HG03342 (cell line): ENCODE results near the gene CELF6.
A peak's percentile ranks its signal among the peaks of the same experiment; 100 is the strongest.
"Not testable (repeated sequence)": the region's sequence is repeated elsewhere in the genome, so short reads cannot be mapped to it uniquely, and the experiment has no call there.

Experiments
- ATAC-seq: cut with Tn5 transposase; IDR thresholded peaks from one replicate; pipeline ENCODE4 v1.9.1; 2021; ENCODE audit warnings: mild to moderate bottlenecking, moderate library complexity; ENCODE audit not compliant: unreplicated experiment

The CELF6 gene

GRCh38 chr15:72318408-72318942, 1.5 kb downstream of the CELF6 start:
- no peak for ATAC-seq

GRCh38 chr15:72315706-72316370, 4.1 kb downstream of the CELF6 start:
- ATAC-seq, result no peak

- ATAC-seq, result no peak
These were observed 6.1 kb downstream of the CELF6 start for GRCh38 chr15:72313881-72314280.

- ATAC-seq, result no peak
These were observed 6.5 kb downstream of the CELF6 start for GRCh38 chr15:72313448-72313840.

- peak; percentile 73 for ATAC-seq
These were observed 7.1 kb downstream of the CELF6 start for GRCh38 chr15:72312605-72313447.

- ATAC-seq, result no peak
These were observed 12.9 kb downstream of the CELF6 start for GRCh38 chr15:72307026-72307425.

GRCh38 chr15:72306211-72306785, 13.7 kb downstream of the CELF6 start:
- ATAC-seq, result no peak

- no peak for ATAC-seq
These were observed 15.4 kb downstream of the CELF6 start for GRCh38 chr15:72304596-72304995.

GRCh38 chr15:72302955-72303354, 17.0 kb downstream of the CELF6 start:
- no peak for ATAC-seq

- no peak for ATAC-seq
These were observed 30.2 kb downstream of the CELF6 start for GRCh38 chr15:72289597-72290325.

- no peak for ATAC-seq
These were observed 31.0 kb downstream of the CELF6 start for GRCh38 chr15:72288796-72289596.

GRCh38 chr15:72285927-72286516, 33.9 kb downstream of the CELF6 start:
- no peak for ATAC-seq

GRCh38 chr15:72285402-72285801, 34.6 kb downstream of the CELF6 start:
- no peak for ATAC-seq

- ATAC-seq, result no peak
These were observed 35.2 kb downstream of the CELF6 start for GRCh38 chr15:72284781-72285180.

- ATAC-seq, result no peak
These were observed 38.2 kb downstream of the CELF6 start for GRCh38 chr15:72281713-72282112.

GRCh38 chr15:72280751-72281150, 39.2 kb downstream of the CELF6 start:
- ATAC-seq, result no peak

- ATAC-seq, result no peak
These were observed 41.2 kb downstream of the CELF6 start for GRCh38 chr15:72278737-72279136.

GRCh38 chr15:72276326-72276700, 43.6 kb downstream of the CELF6 start:
- no peak for ATAC-seq

- not testable (repeated sequence) for ATAC-seq
These were observed 44.2 kb downstream of the CELF6 start for GRCh38 chr15:72275635-72276325.
